ENCODE data around the gene ECI2.
"Not testable (repeated sequence)": the region's sequence is repeated elsewhere in the genome, so short reads cannot be mapped to it uniquely, and the experiment has no call there.

The ECI2 gene

DNA sequence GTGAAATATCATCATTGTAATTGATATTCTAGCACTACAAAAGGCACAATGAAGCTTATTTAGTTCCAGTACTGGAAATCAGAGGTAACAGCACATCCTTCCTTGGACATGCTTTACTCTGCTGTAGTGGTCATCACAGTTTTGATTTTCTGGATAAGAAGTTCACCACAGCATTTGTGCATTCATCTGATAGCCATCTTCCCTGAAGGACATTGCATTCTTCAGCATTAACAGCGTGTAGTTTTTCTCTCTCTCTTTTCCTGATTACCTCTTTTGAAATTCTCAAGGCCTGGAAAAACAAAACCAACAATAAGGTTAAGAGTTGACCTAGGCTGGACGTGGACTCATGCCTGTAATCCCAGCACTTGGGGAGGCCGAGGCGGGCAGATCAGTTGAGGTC, 19.6 kb downstream of the ECI2 start:
- no peaks in the 10 kb centered on the region for H3K27me3 ChIP-seq (replicated peaks; ENCODE audit: control insufficient read depth, insufficient read depth, low read length)
- TF ChIP-seq, protein P1, sequence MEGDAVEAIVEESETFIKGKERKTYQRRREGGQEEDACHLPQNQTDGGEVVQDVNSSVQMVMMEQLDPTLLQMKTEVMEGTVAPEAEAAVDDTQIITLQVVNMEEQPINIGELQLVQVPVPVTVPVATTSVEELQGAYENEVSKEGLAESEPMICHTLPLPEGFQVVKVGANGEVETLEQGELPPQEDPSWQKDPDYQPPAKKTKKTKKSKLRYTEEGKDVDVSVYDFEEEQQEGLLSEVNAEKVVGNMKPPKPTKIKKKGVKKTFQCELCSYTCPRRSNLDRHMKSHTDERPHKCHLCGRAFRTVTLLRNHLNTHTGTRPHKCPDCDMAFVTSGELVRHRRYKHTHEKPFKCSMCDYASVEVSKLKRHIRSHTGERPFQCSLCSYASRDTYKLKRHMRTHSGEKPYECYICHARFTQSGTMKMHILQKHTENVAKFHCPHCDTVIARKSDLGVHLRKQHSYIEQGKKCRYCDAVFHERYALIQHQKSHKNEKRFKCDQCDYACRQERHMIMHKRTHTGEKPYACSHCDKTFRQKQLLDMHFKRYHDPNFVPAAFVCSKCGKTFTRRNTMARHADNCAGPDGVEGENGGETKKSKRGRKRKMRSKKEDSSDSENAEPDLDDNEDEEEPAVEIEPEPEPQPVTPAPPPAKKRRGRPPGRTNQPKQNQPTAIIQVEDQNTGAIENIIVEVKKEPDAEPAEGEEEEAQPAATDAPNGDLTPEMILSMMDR (IDR thresholded peaks at IDR 0.05; ENCODE audit: insufficient read depth, low read length, poor library complexity, severe bottlenecking): no peak
- H3K4me3 ChIP-seq (replicated peaks; ENCODE audit: low read depth, low read length): no peak overlapping the region
- H3K36me3 ChIP-seq (ENCODE audit: control insufficient read depth, insufficient read depth, low read length): no peaks in the 10 kb centered on the region; the same call in none of the 2 replicates
- no peak for DNase-seq (ENCODE audit: extremely low read depth, insufficient read length)

- TF ChIP-seq, protein P1 (IDR thresholded peaks at IDR 0.05; ENCODE audit: insufficient read depth, low read length, poor library complexity, severe bottlenecking): no peak
- H3K4me3 ChIP-seq (replicated peaks; ENCODE audit: low read depth, low read length): no peak overlapping the region
- H3K27me3 ChIP-seq (replicated peaks; ENCODE audit: control insufficient read depth, insufficient read depth, low read length): no peaks in the 10 kb centered on the region
- DNase-seq (ENCODE audit: extremely low read depth, insufficient read length): no peak
- H3K36me3 ChIP-seq (ENCODE audit: control insufficient read depth, insufficient read depth, low read length): no peaks in the 10 kb centered on the region; the same call in none of the 2 replicates
Observed at GRCh38 chr6:4114123-4114522, 21.3 kb downstream of the ECI2 start.

DNA sequence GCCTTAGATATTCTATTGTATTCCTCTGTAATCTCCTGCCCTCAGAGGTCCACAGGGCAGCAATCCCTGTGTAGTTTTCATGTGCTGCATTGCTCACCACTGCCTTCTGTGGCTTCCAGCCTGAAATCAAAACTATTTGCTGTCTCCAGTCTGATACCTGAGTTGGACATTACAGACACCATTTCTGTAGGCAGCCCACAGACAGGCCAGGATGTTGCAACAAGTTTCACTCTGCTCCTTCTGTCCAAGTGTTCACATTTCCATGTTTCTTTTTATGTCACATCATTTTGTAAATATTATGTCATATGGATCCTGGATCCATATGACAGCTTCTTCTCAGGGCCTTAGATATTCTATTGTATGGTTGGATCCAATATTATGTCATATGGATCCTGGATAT, 21.7 kb downstream of the ECI2 start:
- TF ChIP-seq, protein P1 (IDR thresholded peaks at IDR 0.05; ENCODE audit: insufficient read depth, low read length, poor library complexity, severe bottlenecking): no peak
- no peaks in the 10 kb centered on the region for H3K27me3 ChIP-seq (replicated peaks; ENCODE audit: control insufficient read depth, insufficient read depth, low read length)
- H3K36me3 ChIP-seq (ENCODE audit: control insufficient read depth, insufficient read depth, low read length): no peaks in the 10 kb centered on the region; the same call in none of the 2 replicates
- no peak for DNase-seq (ENCODE audit: extremely low read depth, insufficient read length)
- no peak overlapping the region for H3K4me3 ChIP-seq (replicated peaks; ENCODE audit: low read depth, low read length)

DNA sequence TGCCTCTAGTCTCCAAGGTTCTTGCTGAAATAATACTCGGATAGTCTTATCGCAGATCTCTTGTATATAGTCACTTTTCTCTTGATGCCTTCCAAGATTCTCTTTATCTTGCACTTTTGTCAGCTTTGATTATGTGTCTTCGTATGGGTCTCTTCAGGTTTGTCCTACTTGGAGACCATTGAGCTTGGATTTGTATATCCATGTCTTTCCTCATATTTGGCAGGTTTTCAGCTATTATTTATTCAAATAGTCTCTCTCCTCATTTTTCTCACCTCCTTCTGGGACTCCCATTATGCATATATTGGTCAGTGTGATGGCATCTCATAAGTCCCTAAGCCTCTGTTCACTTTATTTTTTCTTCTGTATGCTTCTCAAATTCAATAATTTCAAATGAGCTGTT, 23.0 kb downstream of the ECI2 start:
- DNase-seq (ENCODE audit: extremely low read depth, insufficient read length): no peak
- H3K4me3 ChIP-seq (replicated peaks; ENCODE audit: low read depth, low read length): no peak overlapping the region
- H3K27me3 ChIP-seq (replicated peaks; ENCODE audit: control insufficient read depth, insufficient read depth, low read length): no peaks in the 10 kb centered on the region
- no peaks in the 10 kb centered on the region; the same call in none of the 2 replicates for H3K36me3 ChIP-seq (ENCODE audit: control insufficient read depth, insufficient read depth, low read length)
- TF ChIP-seq, protein P1 (IDR thresholded peaks at IDR 0.05; ENCODE audit: insufficient read depth, low read length, poor library complexity, severe bottlenecking): no peak

GRCh38 chr6:4109363-4109815, 26.0 kb downstream of the ECI2 start:
- not testable (repeated sequence) for H3K36me3 ChIP-seq (ENCODE audit: control insufficient read depth, insufficient read depth, low read length); DNase-seq (ENCODE audit: extremely low read depth, insufficient read length); H3K4me3 ChIP-seq (replicated peaks; ENCODE audit: low read depth, low read length); H3K27me3 ChIP-seq (replicated peaks; ENCODE audit: control insufficient read depth, insufficient read depth, low read length)

- H3K27me3 ChIP-seq (replicated peaks; ENCODE audit: control insufficient read depth, insufficient read depth, low read length): no peaks in the 10 kb centered on the region
- H3K36me3 ChIP-seq (ENCODE audit: control insufficient read depth, insufficient read depth, low read length): no peaks in the 10 kb centered on the region
- TF ChIP-seq, protein P1 (IDR thresholded peaks at IDR 0.05; ENCODE audit: insufficient read depth, low read length, poor library complexity, severe bottlenecking): no peak
- H3K4me3 ChIP-seq (replicated peaks; ENCODE audit: low read depth, low read length): no peak overlapping the region
- no peak for DNase-seq (ENCODE audit: extremely low read depth, insufficient read length)
Observed at GRCh38 chr6:4108561-4109093, 26.7 kb downstream of the ECI2 start.
